Loucy (cell line): ENCODE data around the gene ADGRD2.

Experiments
- H2AFZ ChIP-seq: fragments of 200-600 bp; sonication (generic); 2 replicates; pipeline ENCODE4 v1.6.0; 2016; ENCODE audit warnings: antibody characterized with exemption, mild to moderate bottlenecking, low read length, moderate library complexity
- H3F3A ChIP-seq: fragments of 200-600 bp; 2 replicates; pipeline ENCODE4 v1.6.0; 2016; ENCODE audit warnings: antibody characterized with exemption, low read depth, mild to moderate bottlenecking
- H3K27me3 ChIP-seq: fragments of 200-600 bp; sonication (generic); 2 replicates; pipeline ENCODE4 v1.6.1; 2014; ENCODE audit warnings: low read length, mild to moderate bottlenecking; ENCODE audit not compliant: insufficient read depth, poor library complexity, severe bottlenecking
- H3K36me3 ChIP-seq: fragments of 200-600 bp; sonication (generic); 2 replicates; pipeline ENCODE4 v1.6.1; 2016; ENCODE audit warnings: low read length; ENCODE audit not compliant: insufficient read depth
- H3K4me1 ChIP-seq: fragments of 200-600 bp; sonication (generic); 2 replicates; pipeline ENCODE4 v1.5.1; 2014; ENCODE audit warnings: low read length, mild to moderate bottlenecking; ENCODE audit not compliant: insufficient read depth, poor library complexity, severe bottlenecking
- H3K4me2 ChIP-seq: fragments of 200-600 bp; sonication (generic); 2 replicates; pipeline ENCODE4 v1.6.0; 2014; ENCODE audit warnings: antibody characterized with exemption, low read length, low read depth, mild to moderate bottlenecking; ENCODE audit not compliant: poor library complexity, severe bottlenecking
- H3K4me3 ChIP-seq: fragments of 200-600 bp; sonication (generic); 2 replicates; pipeline ENCODE4 v1.5.1; 2014; ENCODE audit warnings: low read length, mild to moderate bottlenecking, mixed read lengths; ENCODE audit not compliant: poor library complexity, severe bottlenecking
- H3K79me2 ChIP-seq: fragments of 200-600 bp; sonication (generic); 2 replicates; pipeline ENCODE4 v1.6.1; 2014; ENCODE audit warnings: low read length; ENCODE audit not compliant: insufficient read depth
- H3K9ac ChIP-seq: fragments of 200-600 bp; sonication (generic); 2 replicates; pipeline ENCODE4 v1.6.0; 2014; ENCODE audit warnings: mild to moderate bottlenecking, low read depth, low read length, moderate library complexity; ENCODE audit not compliant: poor library complexity, severe bottlenecking
- H3K9me2 ChIP-seq: fragments of 200-600 bp; sonication (generic); replicated peaks from 2 replicates; pipeline ENCODE4 v1.6.1; 2016; ENCODE audit warnings: low read depth, low read length, mixed read lengths
- H3K9me3 ChIP-seq: fragments of 200-600 bp; sonication (generic); 2 replicates; pipeline ENCODE4 v1.6.1; 2014; ENCODE audit warnings: mild to moderate bottlenecking, antibody characterized with exemption, low read length, low read depth; ENCODE audit not compliant: insufficient read depth
- H4K20me1 ChIP-seq: fragments of 200-600 bp; sonication (generic); 2 replicates; pipeline ENCODE4 v1.6.0; 2014; ENCODE audit warnings: antibody characterized with exemption, low read length, mild to moderate bottlenecking; ENCODE audit not compliant: insufficient read depth, poor library complexity, severe bottlenecking
- CTCF ChIP-seq: fragments of 200-600 bp; sonication (generic); conservative IDR thresholded peaks from 2 replicates; pipeline ENCODE4 v1.5.1; 2014; ENCODE audit warnings: mild to moderate bottlenecking, antibody characterized with exemption, low read length
- EZH2phosphoT487 ChIP-seq: fragments of 200-600 bp; IDR thresholded peaks from 2 replicates; pipeline ENCODE4 v1.6.1; 2018; ENCODE audit warnings: antibody characterized with exemption, mild to moderate bottlenecking, moderate library complexity, borderline replicate concordance

The ADGRD2 gene

DNA sequence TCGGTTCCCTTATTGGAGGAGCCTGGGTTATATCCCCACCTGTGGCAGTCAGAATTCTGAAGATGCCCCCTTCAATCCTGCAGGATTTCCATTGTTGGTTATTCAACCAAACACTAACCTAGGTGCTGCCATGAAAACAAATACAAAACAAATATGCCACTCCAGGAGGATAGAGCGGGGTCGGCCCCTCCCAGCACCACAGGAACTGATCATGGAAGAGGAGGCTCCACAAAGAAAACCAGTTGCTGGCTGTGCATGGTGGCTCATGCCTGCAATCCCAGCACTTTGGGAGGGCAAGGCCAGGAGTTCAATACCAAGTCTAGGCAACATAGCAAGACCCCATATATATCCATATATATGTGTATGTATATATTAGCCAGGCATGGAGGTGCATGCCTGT lies 13.2 kb upstream of the ADGRD2 start:
- H3K9me3 ChIP-seq, result no peaks in the 10 kb centered on the region
- no peak overlapping the region for H2AFZ ChIP-seq
- no peaks in the 10 kb centered on the region for H3K79me2 ChIP-seq
- H3K36me3 ChIP-seq, result no peaks in the 10 kb centered on the region
- no peak overlapping the region for H3K9ac ChIP-seq
- no peaks in the 10 kb centered on the region for H4K20me1 ChIP-seq
- H3K9me2 ChIP-seq, result no peaks in the 10 kb centered on the region
- H3K27me3 ChIP-seq, result no peaks in the 10 kb centered on the region
- no peak overlapping the region for H3K4me2 ChIP-seq
- H3F3A ChIP-seq, result no peaks in the 10 kb centered on the region
- no peak for TF ChIP-seq CTCF
- no peak for TF ChIP-seq EZH2phosphoT487
- H3K4me3 ChIP-seq, result no peak overlapping the region
- no peaks in the 10 kb centered on the region for H3K4me1 ChIP-seq

GRCh38 chr9:124438091-124438490 lies 12.2 kb upstream of the ADGRD2 start:
- Histone ChIP-seq H3K79me2 (no peaks in the 10 kb centered on the region), H3K4me1 (no peaks in the 10 kb centered on the region), H3K4me2 (no peak overlapping the region), H4K20me1 (no peaks in the 10 kb centered on the region), H3F3A (no peaks in the 10 kb centered on the region), H3K9me2 (no peaks in the 10 kb centered on the region), H3K36me3 (no peaks in the 10 kb centered on the region), H3K9ac (no peak overlapping the region), H3K27me3 (no peaks in the 10 kb centered on the region), H3K9me3 (no peaks in the 10 kb centered on the region), H3K4me3 (no peak overlapping the region), H2AFZ (no peak overlapping the region)
- TF ChIP-seq EZH2phosphoT487 (no peak), CTCF (no peak)

DNA sequence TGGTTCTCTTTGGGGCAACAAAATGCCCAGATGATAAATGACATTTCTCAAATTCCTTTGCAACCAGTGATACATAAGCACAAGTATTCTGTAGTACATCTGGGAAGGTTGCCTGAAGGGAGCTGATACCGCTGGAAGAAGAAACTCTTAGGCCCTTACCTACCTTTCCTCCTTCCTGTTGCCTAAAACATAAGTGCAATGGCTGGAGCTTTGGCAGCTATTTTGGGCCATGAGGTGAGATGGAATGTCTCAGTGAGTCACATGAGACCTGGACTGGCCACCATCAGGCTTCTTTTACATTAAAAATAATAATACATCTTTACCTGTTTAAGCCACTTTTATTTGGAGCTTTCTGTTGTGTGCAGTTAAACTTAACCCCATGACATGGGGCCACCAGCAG lies 11.2 kb upstream of the ADGRD2 start:
- Histone ChIP-seq H3K9me2 (no peaks in the 10 kb centered on the region), H3K79me2 (no peaks in the 10 kb centered on the region), H2AFZ (no peak overlapping the region), H3K9ac (no peak overlapping the region), H3K4me1 (no peaks in the 10 kb centered on the region), H3K4me2 (no peak overlapping the region), H3K4me3 (no peak overlapping the region), H3K36me3 (no peaks in the 10 kb centered on the region), H4K20me1 (no peaks in the 10 kb centered on the region), H3F3A (no peaks in the 10 kb centered on the region), H3K27me3 (no peaks in the 10 kb centered on the region), H3K9me3 (no peaks in the 10 kb centered on the region)
- no peak for TF ChIP-seq EZH2phosphoT487
- no peak for TF ChIP-seq CTCF
